ENCODE measurements around the gene TMEM178B.

Gene TMEM178B

DNA sequence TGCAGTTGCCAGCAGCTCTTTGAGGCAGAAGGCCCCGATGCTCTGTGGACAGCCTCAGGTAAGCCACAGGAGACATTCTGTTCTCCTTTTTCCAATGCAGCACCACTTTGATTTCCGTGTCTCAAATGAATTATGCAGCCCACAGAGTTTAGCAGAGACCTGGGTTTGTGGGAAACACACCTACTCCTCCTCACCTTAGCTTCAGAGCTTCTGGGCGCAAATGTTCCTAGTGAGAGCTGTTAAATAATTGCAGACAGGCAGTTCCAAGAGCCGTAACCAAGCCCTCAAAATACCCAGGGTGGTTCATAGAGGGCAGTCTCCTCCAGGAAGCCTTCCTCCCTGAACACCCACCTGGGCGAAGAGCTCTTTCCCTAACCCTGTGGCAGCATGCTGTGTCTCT is 408.1 kb downstream of the TMEM178B start:
- no peak for DNase-seq

DNA sequence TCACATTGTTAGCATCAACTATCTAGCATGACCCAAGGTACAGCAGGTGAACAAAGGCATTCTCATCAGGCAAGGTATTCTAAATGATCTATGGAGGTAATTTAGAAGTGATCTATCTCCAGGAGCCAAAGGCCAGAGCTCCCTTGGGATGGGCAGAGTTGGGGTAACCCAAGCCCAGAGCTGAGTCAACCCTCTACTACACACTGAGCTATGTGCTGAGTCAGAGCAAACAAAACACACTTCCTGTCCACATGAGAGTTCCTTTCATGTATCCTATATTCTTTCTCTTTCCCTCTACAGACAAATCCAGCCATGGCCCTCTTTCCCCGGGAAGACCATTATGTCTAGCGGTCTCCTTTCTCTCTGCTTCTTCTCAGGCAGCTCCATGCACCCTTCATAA is 409.2 kb downstream of the TMEM178B start:
- no peak for DNase-seq

DNA sequence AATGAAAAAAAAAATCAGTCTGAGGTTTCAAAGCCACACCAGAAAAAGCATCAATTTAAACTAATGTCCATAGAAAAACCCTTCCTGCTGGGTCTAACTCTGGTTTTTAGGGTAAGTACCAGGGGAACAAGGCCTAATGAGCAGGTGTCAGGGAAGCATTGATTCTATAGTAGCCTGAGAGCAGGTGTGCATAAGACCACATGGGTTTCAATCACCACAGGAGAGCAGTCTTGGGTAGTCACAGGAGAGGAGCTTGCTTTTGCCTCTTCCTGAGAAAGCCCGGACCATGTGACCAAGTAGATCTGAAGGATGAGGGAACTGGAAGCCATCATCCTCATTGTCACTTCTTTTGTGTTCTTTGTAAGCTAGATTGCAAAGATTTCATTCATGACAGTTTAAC is 411.0 kb downstream of the TMEM178B start:
- DNase-seq: no peak

DNA sequence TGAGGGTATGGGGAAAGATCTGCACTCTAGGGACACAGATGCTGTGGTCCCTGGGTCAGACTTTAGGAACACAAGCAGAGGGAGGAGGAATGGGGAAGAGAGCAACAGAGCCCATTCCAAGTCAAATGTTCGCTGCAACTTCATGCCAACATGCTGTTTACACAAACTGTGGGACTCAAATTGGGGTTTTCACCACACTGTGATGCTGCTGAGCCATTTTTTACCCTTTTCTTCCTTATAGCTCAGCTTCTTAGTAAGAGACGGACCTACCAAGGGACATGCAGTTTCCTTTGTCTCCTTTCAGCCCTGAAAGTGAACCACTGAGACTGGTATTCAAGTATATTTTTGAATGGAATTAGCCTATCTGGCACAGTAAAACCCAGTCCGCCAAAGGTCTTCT is 413.1 kb downstream of the TMEM178B start:
- no peak for DNase-seq

DNA sequence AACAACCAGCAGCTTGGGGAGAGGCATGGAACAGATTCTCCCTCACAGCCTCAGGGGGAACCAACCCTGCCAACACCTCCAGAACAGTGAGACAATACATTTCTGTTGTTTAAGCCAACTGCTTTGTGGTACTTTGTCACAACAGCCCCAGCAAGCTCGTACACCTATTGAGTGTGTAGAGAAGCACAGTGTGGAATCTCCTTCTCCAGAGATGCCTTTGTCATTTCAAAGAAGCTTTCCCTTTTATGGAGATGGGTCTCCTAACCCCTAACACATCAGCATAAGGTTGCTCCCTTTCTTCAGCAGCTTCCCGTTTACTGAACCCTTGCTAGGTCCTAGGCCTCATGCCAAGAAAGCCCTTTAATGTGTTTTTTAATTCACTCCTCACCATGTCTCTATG is 416.6 kb downstream of the TMEM178B start:
- no peak for DNase-seq

DNA sequence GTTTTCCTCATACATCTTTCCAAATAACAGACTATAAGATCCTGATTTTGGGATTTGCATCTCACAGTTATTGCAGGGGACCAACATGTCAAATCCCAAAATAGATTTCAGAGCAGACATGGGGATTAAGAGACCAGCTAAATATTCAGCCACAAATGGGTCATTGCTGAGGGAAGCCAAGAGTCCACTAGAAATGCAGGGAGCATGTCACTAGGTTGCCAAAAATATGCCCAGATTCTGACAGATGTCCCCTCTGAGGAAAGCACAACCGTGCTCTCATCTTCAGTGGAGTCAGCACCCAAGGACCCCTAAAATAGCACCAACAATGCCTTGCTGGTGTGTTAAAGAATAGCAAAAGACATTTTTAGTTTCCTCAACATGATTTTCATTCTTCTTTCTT is 421.2 kb downstream of the TMEM178B start:
- no peak for DNase-seq

DNA sequence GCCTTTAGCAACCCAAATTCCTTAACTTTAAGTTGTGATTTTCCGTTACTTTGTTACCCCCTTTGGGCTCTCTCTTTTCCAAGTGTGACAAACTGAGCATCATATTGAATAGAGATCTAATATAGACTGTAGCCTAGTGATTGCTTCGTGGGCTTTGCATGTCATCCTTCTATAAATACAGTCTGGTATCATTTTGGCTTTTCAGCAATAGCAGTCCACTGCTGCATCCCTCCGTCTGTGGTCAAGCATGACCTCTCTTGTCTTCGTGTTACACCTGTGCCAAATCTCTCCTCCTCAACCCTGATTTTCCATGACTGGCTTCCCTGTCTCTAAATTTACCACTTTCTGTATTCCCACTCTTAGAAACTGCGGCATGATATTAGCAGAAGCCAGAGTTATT is 423.5 kb downstream of the TMEM178B start:
- DNase-seq: no peak

DNA sequence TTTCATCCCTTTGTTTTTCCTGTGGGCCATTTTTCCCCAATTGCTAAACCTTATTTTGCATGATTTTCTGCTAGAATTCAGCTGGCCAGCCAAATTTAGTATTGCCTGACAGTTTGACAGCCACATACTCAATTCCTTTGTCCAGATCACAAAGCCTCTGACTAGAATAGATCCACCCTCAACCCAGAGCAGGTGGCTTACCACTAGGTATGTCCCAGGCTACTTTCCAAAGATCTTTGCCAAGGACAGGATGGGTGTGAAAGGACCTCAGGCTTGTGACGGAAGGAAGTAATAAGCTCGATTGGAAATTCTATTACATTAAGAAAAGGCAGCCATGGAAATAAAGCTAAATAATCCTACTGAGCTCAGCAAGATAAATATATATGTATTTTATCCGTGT is 426.7 kb downstream of the TMEM178B start:
- DNase-seq: no peak

DNA sequence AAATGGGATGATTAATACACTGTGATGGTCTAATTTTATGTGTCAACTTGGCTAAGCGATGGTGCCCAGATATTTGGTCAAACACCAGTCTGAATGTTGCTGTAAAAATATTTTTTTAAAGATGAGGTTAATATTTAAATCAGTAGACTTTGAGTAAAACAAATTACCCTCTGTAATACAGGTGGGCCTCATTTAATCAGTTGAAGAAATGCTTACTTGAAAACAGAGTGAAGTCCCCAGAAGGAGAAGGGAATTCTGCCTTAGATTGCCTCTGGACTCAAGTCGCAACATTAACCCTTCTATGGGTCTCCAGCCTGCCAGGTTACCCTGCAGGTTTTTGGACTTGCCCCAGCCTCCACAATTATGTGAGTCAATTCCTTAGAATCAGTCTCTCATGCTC is 427.6 kb downstream of the TMEM178B start:
- DNase-seq: no peak

DNA sequence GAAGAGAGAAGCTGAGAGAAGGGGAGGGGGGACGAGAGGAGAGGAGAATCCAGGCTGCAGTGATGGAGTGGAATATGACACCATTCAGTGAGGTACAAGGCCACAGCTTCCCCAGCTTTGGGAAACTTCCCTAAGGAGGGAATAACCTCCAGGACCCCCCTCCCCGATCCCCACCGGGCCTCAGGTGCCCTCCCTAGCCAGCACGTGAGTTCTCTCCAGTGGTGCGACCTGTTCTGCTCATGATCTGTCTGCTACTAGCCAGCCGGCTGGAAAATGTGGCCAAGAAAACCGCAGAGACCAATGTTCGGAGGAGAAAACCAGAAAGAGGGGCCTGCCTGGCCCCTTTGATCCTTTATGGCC is 437.4 kb downstream of the TMEM178B start:
- no peak for DNase-seq

DNA sequence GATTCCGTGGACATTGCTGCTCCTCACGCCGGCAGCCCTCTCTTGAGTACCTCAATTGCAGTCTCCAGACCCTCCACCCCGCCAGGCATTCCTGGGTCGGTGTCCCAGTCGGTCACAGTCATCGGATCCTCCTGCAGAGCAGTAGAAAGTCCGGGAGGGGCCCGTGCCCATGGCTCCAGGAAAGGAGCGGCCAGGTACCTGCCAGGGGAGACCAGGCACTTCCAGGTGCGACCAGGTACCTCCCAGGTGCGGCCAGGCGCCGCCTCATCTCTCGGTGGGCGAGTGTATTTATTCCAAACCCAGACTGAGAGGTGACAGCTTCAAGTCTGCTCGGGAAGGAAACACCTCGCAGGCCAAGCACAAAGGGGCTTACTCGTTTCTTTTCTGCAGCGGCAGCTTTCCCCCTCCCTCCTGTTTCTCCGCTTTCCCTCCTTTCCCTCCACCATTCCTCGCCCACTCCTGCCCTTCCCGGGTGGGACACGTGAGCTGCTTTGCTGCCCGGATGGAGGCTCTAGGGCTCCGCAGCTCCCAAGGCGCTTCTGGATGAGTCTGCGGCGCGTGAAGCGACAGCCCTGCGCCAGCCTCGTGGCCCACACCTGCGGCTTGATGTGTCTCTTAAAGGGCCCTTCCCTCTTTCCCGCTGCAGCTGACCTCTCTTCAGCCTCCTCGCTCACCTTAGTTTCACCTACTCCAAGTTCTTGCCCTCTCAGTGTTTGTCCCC is 438.0 kb downstream of the TMEM178B start:
- no peak for DNase-seq

DNA sequence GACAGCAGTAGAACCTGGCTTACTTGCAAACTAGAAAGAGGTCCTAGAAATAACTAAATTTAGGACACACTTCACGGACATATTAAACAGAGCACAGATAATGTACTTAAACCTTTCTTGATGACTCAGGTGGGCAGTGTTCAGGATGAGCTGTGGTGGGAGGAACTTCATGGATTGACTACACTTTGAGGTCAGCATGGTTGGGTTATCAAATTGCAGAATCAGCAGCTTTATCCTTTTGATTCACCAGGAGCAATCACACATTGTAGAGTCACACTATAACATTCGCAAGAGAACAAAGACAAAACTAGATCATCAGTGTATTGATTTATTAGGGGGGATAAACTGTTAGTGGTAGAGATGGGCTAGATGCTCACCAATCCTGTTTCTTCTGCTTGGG is 438.7 kb downstream of the TMEM178B start:
- DNase-seq: no peak

DNA sequence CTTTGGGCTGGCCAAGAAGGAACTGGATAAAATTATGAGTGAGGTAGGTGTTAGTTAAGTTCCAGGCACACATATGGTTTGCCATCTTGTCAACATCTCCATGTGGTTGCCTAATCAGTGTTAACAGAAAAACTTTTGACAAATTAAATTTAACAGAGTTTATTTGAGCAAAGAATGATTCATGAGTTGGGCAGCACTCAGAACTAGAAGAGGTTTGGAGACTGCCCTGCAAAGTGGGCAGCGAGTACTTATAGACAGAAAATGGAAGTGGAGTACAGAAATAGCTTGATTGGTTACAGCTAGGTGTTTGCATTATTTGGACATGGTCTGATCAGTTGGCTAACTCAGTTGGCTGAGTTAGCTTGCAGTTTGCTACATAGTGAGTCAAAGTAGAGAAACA is 439.9 kb downstream of the TMEM178B start:
- no peak for DNase-seq

DNA sequence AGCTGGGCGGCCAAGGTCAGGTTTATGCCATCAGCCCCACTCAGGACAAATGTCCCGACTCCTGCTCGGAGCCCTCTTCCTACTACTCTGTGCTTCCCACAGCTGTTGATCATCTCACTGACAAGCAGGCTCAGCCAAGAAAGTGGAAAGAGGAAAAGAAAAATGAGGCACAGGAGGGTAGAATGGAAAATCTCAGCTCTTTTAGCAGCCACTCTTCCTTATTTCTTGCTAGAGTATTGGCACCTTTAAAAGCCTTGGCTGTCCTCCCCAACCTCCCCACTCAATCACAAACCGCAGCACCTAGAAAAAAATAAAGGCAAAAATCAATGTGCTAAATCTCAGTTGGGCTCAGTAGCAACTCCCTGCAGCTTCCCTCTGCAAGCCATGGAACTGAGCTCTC is 442.1 kb downstream of the TMEM178B start:
- DNase-seq: no peak

DNA sequence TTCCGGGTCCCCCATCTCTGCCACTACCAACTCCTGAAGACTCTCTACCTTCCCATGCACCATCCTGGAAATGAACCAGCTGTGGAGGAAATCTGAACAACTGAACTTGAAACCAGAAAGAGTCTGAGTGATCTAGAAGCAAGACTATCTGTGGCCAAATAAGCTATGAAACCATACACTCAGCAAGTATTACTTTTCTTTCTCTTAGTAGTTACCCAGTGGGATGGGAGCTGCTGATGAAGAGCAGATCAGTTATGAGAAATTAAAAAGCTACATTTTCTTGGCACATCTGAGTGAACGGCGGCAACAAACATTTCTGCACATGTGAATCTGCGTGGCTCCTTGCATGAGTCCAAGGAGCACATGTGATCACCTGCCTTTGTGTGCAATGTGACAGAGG is 445.8 kb downstream of the TMEM178B start:
- no peak for DNase-seq

DNA sequence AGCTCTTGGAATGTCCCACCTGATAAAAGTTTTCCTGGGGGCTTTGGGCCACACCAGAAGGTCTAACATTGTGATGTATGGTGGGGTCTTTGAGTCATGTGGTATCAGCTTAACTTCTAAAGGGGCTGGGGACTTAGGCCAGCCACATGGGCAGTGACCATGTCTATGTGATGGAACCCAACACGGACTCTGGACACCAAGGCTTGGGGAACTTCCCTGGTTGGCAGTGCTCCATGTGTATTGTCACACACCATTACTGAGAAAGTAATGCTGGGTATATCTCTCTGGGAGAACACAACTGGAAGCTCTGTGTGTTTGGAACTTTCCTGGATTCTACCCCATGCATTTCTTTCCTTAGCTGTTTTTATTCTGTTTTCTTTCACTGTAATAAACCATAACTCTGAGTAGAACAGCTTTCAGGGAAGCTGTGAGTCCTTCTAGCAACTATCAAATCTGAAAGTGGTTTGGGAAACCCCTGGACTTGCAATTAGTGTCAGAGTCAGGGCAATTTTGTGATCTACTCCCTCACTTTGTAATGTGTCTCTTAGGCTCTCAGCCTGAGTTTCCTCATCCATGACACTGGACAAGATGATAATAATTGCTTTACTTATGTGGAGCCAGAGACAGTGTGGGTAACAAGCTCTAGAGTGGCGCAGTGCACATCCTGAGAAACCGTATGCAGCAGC is 448.9 kb downstream of the TMEM178B start:
- no peak for DNase-seq

DNA sequence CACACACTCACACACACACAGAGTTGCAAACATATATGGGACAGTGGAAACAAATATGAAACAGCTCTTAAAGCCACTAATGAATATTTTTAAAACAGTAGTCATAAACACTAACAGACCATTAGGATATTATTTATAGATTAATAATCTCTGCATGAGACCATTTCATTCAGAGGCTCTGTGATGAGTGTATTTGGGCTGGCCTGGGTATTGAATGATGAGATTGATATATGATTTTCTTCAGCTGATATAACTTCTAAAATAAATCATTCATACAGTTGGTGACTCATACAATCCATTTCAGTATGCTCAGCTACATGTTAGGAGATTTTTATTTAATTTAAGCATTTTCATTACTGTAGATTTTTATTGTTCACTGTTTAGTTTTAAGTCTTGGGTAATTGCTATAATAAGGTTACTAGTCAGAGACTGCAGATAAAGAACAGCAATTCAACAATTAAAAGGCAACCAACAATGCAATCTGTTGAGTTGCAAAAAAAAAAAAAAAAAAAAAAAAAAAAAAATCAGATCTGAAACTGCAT is 452.2 kb downstream of the TMEM178B start:
- DNase-seq: no peak

DNA sequence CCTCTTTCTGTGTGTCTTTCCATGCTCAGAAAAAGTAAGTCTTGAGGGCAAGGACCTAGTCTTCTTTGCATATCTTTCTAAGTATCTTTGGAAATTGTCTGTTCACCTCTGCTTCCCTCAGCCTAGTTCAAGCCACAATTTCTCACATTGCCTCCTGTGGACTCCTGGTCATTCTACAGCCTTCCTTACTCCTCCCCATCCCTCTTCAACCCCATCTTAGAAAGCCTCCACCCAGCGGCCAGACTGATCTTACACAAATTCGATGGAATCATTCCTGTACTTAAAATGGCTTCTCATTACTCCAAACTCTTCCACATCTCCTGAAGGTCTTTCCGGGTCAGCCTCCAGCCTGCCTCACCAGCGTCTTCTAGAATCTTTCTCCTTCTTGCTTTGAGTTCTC is 453.2 kb downstream of the TMEM178B start:
- DNase-seq: no peak

DNA sequence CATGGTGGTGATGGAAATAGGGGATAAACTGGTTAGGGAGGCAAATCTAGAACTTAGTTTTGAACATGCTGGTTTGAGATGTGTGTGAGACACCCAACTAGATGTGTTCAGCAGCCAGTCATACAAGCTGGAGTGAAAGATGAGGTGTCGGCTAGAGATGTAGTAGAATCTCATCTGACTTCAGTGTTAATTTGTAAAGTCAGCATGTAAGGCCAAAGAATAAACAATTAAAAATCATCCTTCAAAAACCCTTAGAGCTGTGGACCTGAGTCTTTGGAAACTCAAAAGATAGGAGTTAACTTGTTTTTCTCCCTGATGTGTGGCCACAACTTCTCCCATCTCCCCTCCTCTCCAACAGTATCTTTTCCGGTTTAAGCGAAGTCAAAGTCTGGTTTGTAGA is 454.5 kb downstream of the TMEM178B start:
- DNase-seq: no peak

All from NCI-H226 (cell line).